B cell (primary cell): ENCODE measurements around the gene CPM. TPM values are rescaled to one million over a fixed set of nuclear protein-coding genes. Genes with fewer than 3 reads are reported as not detected.

ENCODE experiments used
- ATAC-seq: fragments of 200-7000 bp; cut with Tn5 transposase; one replicate; pipeline ENCODE4 v1.10.0; 2021; ENCODE audit warnings: low read depth, mild to moderate bottlenecking, moderate number of reproducible peaks, moderate library complexity
- CTCF ChIA-PET: fragments of 350-600 bp; sonication (Branson Sonifier 250); formaldehyde crosslinking; loops from one replicate; lab custom pipeline; 2021; ENCODE audit warnings: antibody characterized with exemption, inconsistent platforms; lab: Charles Lee
- POLR2A ChIA-PET: fragments of 350-600 bp; sonication (Branson Sonifier 250); formaldehyde crosslinking; loops from one replicate; lab custom pipeline; 2021; ENCODE audit warnings: antibody characterized with exemption; lab: Charles Lee
- DNase-seq: peaks from one replicate; pipeline ENCODE4 v3.0.0; 2013
- H2AFZ ChIP-seq: 2 replicates; pipeline ENCODE4 v1.6.1; 2012; ENCODE audit warnings: mild to moderate bottlenecking, low read depth, low read length; ENCODE audit not compliant: insufficient read depth, poor library complexity, severe bottlenecking
- H3K27ac ChIP-seq, 2 donors: 1 replicate in 1 of 2; 2 replicates in 1 of 2; pipeline ENCODE4 v1.5.1; 2012 to 2013; ENCODE audit warnings: low read length in 2 of 2, mild to moderate bottlenecking in 2 of 2, moderate library complexity in 1 of 2
- H3K27me3 ChIP-seq, 4 experiments: fragments of 200-600 bp in 1 of 4; sonication (generic) in 1 of 4; replicated peaks in 1 of 4; 1 replicate in 2 of 4; 2 replicates in 2 of 4; pipeline versions ENCODE4 v1.6.1 to v1.7.0; 2013 to 2016; ENCODE audit warnings: low read length in 3 of 4, mild to moderate bottlenecking in 2 of 4, mixed read lengths in 1 of 4, moderate library complexity in 1 of 4; ENCODE audit not compliant: insufficient read depth in 4 of 4, control insufficient read depth in 3 of 4; ENCODE audit errors: control extremely low read depth in 1 of 4
- H3K36me3 ChIP-seq, 2 experiments: replicated peaks in 1 of 2; 1 replicate in 1 of 2; 2 replicates in 1 of 2; pipeline versions ENCODE4 v1.6.1 to v1.7.1; 2013; ENCODE audit warnings: low read length in 1 of 2; ENCODE audit not compliant: insufficient read depth in 2 of 2, control insufficient read depth in 1 of 2; ENCODE audit errors: control extremely low read depth in 1 of 2, extremely low read depth in 1 of 2
- H3K4me1 ChIP-seq, 2 donors: fragments of 200-600 bp in 1 of 2; sonication (generic) in 1 of 2; 1 replicate in 1 of 2; 2 replicates in 1 of 2; pipeline versions ENCODE4 v1.5.1 to v1.6.1; 2013 to 2017; ENCODE audit warnings: low read length in 2 of 2; ENCODE audit not compliant: control insufficient read depth in 2 of 2, insufficient read depth in 2 of 2
- H3K4me2 ChIP-seq: replicated peaks from 2 replicates; pipeline ENCODE3; 2012; ENCODE audit warnings: mild to moderate bottlenecking, low read depth, low read length; ENCODE audit not compliant: poor library complexity, severe bottlenecking
- H3K4me3 ChIP-seq, 5 experiments: fragments of 200-600 bp in 1 of 5; sonication (generic) in 1 of 5; 1 replicate in 3 of 5; 2 replicates in 2 of 5; pipeline versions ENCODE4 v1.5.1 to v1.7.0; 2011 to 2016; ENCODE audit warnings: low read length in 4 of 5, mild to moderate bottlenecking in 4 of 5, low read depth in 2 of 5, control low read depth in 1 of 5, moderate library complexity in 1 of 5; ENCODE audit not compliant: insufficient read depth in 1 of 5; ENCODE audit errors: control extremely low read depth in 1 of 5, extremely low read depth in 1 of 5
- H3K79me2 ChIP-seq: fragments of 200-600 bp; sonication (generic); one replicate; pipeline ENCODE4 v1.6.0; 2016; ENCODE audit warnings: low read length; ENCODE audit not compliant: control insufficient read depth, insufficient read depth
- H3K9ac ChIP-seq: fragments of 200-600 bp; sonication (generic); 2 replicates; pipeline ENCODE4 v1.6.1; 2017; ENCODE audit warnings: mild to moderate bottlenecking, low read length, moderate library complexity
- H3K9me3 ChIP-seq, 3 donors: one replicate each; pipeline versions ENCODE4 v1.6.1 to v1.7.1; 2013; ENCODE audit warnings: low read length in 2 of 3; ENCODE audit not compliant: control insufficient read depth in 2 of 3, insufficient read depth in 1 of 3; ENCODE audit errors: control extremely low read depth in 1 of 3
- H4K20me1 ChIP-seq: 2 replicates; pipeline ENCODE4 v1.6.0; 2012; ENCODE audit warnings: mild to moderate bottlenecking, low read length; ENCODE audit not compliant: insufficient read depth, control insufficient read depth, poor library complexity, severe bottlenecking
- H3K27ac Mint-ChIP-seq: one replicate; pipeline ENCODE4 v1.8.0; 2021; ENCODE audit warnings: mixed read lengths
- H3K27me3 Mint-ChIP-seq: one replicate; pipeline ENCODE4 v1.8.0; 2021; ENCODE audit warnings: mixed read lengths
- H3K4me1 Mint-ChIP-seq: one replicate; pipeline ENCODE4 v1.8.0; 2021; ENCODE audit warnings: mixed read lengths
- H3K4me3 Mint-ChIP-seq: one replicate; pipeline ENCODE4 v1.8.0; 2021; ENCODE audit warnings: mixed read lengths
- H3K9me3 Mint-ChIP-seq: one replicate; pipeline ENCODE4 v1.8.0; 2022; ENCODE audit warnings: mixed read lengths; ENCODE audit not compliant: insufficient read depth
- EZH2 ChIP-seq: IDR thresholded peaks from 2 replicates; pipeline ENCODE4 v1.6.1; 2012; ENCODE audit warnings: borderline replicate concordance, low read depth, mild to moderate bottlenecking, moderate library complexity, low read length; ENCODE audit not compliant: insufficient read depth, poor library complexity, severe bottlenecking
- WGBS: methylation state at CpG from one replicate; pipeline ENCODE4 v1.1.5; 2013; ENCODE audit warnings: missing lambda C conversion rate; ENCODE audit not compliant: insufficient coverage; 5-methylcytosine and 5-hydroxymethylcytosine counted together
- intact Hi-C: fragments of 100-400 bp; cut with micrococcal nuclease; formaldehyde crosslinking; loops from one replicate; pipeline ENCODE4 v1.10.0; 2022
- polyA plus RNA-seq: library from polyadenylated mRNA; depleted of rRNA; stranded (reverse); fragments of >200 nt; gene quantifications from 2 replicates; pipeline ENCODE4 v1.2.3, GENCODE V29; 2012
- total RNA-seq, 2 donors: library from RNA; stranded (reverse); fragments of 120-200 nt in 1 of 2; gene quantifications; 1 replicate in 1 of 2; 2 replicates in 1 of 2; pipeline versions ENCODE4 v1.2.3 to v1.2.4, GENCODE V29; 2013 to 2022
- TF ChIP-seq, protein P1 (sequence below): fragments of 200-600 bp; IDR thresholded peaks from one replicate; pipeline ENCODE4 v1.8.0; 2022; ENCODE audit warnings: antibody characterized with exemption, mild to moderate bottlenecking

The CPM gene
- total and polyA plus RNA-seq, 2 donors (not counting 1 experiment from before 2014, with no cell fraction given), result 1.2 to 5.0 TPM

DNA sequence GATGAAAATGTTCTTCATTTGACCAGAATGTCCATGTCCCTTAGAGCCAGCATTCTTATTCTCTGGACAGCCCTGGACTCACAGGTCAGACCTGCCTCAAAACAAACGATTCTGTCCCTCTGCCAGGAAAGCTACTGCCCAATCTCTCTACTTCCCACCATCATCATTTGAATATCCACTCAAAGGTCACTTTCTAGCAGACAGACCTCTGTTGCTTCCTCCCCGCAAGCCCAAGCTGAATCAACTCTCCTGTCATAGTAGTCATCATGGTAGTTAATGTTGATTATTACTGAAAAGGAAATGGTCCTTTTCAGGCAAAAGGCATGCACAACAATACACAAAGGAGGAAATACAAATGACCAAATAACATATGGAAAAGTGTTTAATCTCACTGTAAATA is 39.6 kb upstream of the CPM start:
- no peak overlapping the region for H2AFZ ChIP-seq
- DNase-seq, result no peak
- H3K9ac ChIP-seq, result no peak overlapping the region

DNA sequence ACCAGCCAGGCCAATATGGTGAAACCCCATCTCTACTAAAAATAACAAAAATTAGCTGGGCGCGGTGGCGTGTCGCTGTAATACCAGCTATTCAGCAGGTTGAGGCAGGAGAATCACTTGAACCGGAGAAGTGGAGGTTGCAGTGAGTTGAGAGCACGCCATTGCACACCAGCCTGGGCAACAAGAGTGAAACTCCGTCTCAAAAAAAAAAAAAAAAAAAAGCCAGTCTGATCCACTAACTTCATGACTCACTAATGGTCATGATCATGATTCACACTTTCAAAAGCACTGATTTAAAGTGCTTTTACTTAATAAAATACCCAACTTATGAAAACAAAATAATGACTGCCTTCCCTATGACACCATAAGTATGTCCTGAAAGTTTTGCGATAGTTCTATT is 38.4 kb upstream of the CPM start:
- no peaks in the 10 kb centered on the region for H3K9me3 Mint-ChIP-seq
- Histone ChIP-seq H3K9ac (no peak overlapping the region), H3K9me3 (no peaks in the 10 kb centered on the region), H3K36me3 (no peaks in the 10 kb centered on the region), H3K27me3 (no peaks in the 10 kb centered on the region), H3K4me3 (no peak overlapping the region), H2AFZ (no peak overlapping the region), H4K20me1 (no peaks in the 10 kb centered on the region), H3K4me2 (no peak overlapping the region), H3K27ac (no peak overlapping the region), H3K4me1 (no peaks in the 10 kb centered on the region), H3K79me2 (no peaks in the 10 kb centered on the region)
- H3K4me3 Mint-ChIP-seq, result no peak overlapping the region
- WGBS, result 93% methylated on average over 2 of the region's 8 CpGs
- POLR2A ChIA-PET, result no interaction called here
- no peaks in the 10 kb centered on the region for H3K27me3 Mint-ChIP-seq
- ATAC-seq, result no peak
- no peak overlapping the region for H3K27ac Mint-ChIP-seq
- DNase-seq, result no peak
- no peak for TF ChIP-seq EZH2
- TF ChIP-seq, protein P1, sequence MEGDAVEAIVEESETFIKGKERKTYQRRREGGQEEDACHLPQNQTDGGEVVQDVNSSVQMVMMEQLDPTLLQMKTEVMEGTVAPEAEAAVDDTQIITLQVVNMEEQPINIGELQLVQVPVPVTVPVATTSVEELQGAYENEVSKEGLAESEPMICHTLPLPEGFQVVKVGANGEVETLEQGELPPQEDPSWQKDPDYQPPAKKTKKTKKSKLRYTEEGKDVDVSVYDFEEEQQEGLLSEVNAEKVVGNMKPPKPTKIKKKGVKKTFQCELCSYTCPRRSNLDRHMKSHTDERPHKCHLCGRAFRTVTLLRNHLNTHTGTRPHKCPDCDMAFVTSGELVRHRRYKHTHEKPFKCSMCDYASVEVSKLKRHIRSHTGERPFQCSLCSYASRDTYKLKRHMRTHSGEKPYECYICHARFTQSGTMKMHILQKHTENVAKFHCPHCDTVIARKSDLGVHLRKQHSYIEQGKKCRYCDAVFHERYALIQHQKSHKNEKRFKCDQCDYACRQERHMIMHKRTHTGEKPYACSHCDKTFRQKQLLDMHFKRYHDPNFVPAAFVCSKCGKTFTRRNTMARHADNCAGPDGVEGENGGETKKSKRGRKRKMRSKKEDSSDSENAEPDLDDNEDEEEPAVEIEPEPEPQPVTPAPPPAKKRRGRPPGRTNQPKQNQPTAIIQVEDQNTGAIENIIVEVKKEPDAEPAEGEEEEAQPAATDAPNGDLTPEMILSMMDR, result no peak
- no peaks in the 10 kb centered on the region for H3K4me1 Mint-ChIP-seq
- intact Hi-C loops, result no loop called here
- CTCF ChIA-PET, result no interaction called here

More for the DNA sequence above, 39.6 kb upstream of the CPM start:
- CTCF ChIA-PET, result no interaction called here
- no peaks in the 10 kb centered on the region for H3K9me3 ChIP-seq
- ATAC-seq, result no peak
- no peaks in the 10 kb centered on the region for H4K20me1 ChIP-seq
- H3K79me2 ChIP-seq, result no peaks in the 10 kb centered on the region
- H3K9me3 Mint-ChIP-seq, result no peaks in the 10 kb centered on the region
- 90% methylated on average over 1 of the region's 2 CpGs for WGBS
- no peaks in the 10 kb centered on the region for H3K27me3 Mint-ChIP-seq
- no peaks in the 10 kb centered on the region for H3K36me3 ChIP-seq
- no peak for TF ChIP-seq EZH2
- TF ChIP-seq, protein P1, result no peak
- H3K27me3 ChIP-seq, result no peaks in the 10 kb centered on the region
- H3K4me1 ChIP-seq, result no peaks in the 10 kb centered on the region
- H3K27ac Mint-ChIP-seq, result no peak overlapping the region
- no peak overlapping the region for H3K4me3 Mint-ChIP-seq
- POLR2A ChIA-PET, result no interaction called here
- H3K4me1 Mint-ChIP-seq, result no peaks in the 10 kb centered on the region
- no peak overlapping the region for H3K4me3 ChIP-seq
- H3K27ac ChIP-seq, result no peak overlapping the region
- intact Hi-C loops, result no loop called here
- H3K4me2 ChIP-seq, result no peak overlapping the region
